GM19395 (cell line): ENCODE results near the gene CPT1A.

Experiments
- ATAC-seq: cut with Tn5 transposase; IDR thresholded peaks from one replicate; pipeline ENCODE4 v1.9.1; 2021; ENCODE audit warnings: mild to moderate bottlenecking, moderate library complexity; ENCODE audit not compliant: unreplicated experiment

Gene CPT1A

GRCh38 chr11:68763181-68763721, 78.5 kb downstream of the CPT1A start:
- no peak for ATAC-seq

DNA sequence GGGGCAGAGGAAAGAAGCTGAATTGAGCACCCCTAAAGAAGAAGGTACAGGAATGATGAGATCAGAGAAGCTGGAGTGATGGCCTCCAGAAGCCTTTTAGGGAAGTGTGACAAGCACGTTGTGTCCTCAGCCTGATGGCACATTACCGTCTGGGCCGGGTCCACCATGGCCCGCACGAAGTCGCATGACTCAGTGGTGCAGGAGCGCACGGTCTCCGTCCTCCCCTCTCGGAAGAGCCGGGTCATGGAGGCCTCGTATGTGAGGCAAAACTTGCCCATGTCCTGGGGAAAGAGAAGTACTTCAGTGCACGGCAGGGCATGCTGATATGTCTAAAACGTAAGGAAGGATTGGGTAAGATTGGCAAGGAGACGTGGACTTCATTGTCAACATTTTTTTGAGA, 79.2 kb downstream of the CPT1A start:
- ATAC-seq: no peak

- no peak for ATAC-seq
These were observed 79.9 kb downstream of the CPT1A start for GRCh38 chr11:68761801-68762200.

- ATAC-seq: no peak
These were observed 81.7 kb downstream of the CPT1A start for GRCh38 chr11:68759991-68760390.

- ATAC-seq: no peak
These were observed 84.0 kb downstream of the CPT1A start for GRCh38 chr11:68757711-68758110.

DNA sequence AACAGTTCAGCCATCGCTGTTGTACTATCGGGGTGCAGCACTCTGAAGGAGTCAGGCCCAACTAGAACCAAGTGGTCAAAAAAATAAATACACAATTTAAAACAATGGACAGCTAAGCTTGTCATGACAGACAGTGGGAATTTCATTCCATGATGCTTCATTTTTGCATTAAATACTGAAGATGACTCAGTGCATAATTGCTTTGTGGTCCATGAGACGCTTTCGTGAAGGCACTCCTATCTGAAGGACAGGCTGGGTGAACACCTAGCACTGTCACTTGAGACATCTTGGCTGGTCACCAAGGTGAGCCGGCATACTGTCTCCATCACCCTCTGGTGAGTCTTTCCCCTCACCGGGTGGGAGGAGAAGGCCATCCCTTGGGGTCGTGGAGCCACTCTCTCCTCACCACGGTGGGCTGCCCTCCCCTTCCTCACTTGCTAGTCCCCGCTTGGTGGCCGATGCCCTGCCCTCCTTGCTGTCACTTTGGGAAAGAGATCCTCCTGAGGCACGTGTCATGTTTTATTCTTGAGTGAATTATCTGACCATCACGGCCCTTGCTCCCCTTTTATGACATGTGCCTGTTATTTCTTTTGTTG, 85.4 kb downstream of the CPT1A start:
- no peak for ATAC-seq

- no peak for ATAC-seq
These were observed 88.4 kb downstream of the CPT1A start for GRCh38 chr11:68753300-68753699.

- no peak for ATAC-seq
These were observed 90.3 kb downstream of the CPT1A start, which contains the start of gene TESMIN for GRCh38 chr11:68751331-68751856. Gene TESMIN (minus strand): TSS chr11:68751520. CDS start chr11:68750660, 860 bp downstream.

- no peak for ATAC-seq
These were observed 90.8 kb downstream of the CPT1A start for GRCh38 chr11:68751004-68751325.

DNA sequence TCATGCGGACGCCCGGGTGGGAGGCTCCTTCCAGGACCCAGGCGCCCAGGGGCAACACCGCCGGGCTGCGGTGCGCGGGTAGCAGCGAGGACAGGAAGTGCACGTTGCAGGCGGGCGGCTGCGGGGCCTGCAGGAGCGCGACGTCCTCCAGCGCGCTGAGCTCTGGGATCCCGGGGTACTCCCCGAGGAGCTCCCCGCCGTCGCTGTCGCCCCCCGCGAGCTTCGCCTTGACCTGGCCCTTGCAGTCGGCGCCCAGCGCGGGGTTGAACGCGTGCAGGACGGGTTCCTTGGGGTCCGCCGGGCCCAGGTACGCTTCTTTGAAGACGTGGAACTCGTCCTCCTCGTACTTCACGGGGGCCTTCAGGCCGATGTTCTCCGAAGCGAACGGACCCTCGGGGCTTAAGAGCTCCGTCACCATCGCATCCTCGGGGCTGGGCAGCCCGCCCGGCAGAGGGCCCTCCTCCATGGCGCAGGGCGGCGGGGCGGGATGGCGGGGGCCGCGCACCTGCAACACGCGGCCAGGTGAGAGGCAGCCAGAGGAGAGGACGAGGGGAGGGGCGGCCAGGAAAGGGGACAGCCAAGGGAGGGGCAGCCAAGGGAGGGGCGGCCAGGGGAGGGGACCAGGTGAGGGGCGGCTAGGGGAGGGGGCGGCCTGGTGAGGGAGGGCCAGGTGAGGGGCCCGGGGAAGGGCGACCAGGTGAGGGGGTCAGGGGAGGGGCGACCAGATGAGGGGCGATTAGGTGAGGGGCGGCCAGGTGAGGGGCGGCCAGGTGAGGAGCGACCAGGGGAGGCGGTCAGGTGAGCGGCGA, 91.3 kb downstream of the CPT1A start:
- no peak for ATAC-seq

- ATAC-seq: no peak
These were observed 92.2 kb downstream of the CPT1A start for GRCh38 chr11:68749229-68750123.

DNA sequence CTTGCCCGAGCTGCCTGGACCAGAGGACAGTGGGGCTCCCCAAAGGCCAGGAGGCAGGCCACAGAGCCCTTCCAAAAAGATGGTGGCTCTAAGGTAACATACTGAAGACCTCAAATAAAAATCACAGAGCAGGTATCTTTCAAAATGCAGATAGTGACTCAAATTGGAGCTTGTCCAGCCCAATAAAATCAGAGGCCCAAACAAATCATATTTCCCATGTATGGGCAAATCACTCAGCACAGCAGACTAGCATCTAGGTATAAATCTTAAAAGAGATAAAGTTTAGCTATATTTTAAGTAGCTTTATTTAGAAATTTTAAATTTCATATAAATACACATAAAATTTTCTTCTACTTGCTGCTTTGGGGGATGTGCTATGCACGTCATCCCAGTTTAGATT, 93.7 kb downstream of the CPT1A start:
- ATAC-seq: no peak

GRCh38 chr11:68743539-68743938, 98.2 kb downstream of the CPT1A start:
- ATAC-seq: no peak

DNA sequence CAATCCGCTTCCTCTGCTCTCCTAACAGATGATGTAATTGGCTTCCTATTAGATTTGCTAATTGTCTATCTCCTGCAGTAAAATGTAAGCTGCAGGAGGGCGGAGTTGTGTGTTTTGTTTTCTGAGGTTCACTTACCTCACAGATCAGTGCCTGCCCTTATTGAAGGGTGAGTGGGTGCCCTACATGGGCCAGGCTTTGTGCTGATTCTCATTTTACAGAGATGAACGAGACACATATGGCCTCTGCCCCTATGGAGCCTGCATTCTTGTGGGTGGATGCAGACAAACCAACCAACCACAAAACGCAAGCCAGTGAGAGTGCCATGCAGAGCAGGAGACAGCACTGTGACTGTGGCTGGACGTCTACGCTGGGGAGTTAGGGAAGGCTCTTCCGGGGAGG, 100.3 kb downstream of the CPT1A start:
- ATAC-seq: no peak

- no peak for ATAC-seq
These were observed 106.1 kb downstream of the CPT1A start for GRCh38 chr11:68735646-68736045.

DNA sequence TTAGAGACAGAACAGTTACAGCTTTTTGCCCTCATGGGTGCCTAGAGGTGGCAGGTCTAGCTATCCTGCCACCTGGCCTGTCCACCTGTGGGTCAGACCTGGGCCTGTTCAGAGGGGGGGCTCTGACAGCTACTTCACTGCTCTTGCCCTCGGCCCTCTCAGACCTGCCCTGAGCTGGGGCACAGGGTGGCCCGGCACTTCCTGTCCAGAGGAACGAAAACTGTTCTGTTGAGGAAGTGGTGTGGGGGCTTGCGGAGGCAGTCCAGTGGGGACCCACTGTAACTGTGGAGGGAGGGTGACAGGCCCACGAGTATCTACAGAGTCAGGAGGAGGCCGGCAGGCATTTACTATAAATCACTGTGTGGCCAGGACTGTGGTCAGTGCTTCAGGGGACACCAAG, 106.6 kb downstream of the CPT1A start:
- ATAC-seq: no peak

- ATAC-seq: no peak
These were observed 107.6 kb downstream of the CPT1A start for GRCh38 chr11:68734111-68734510.

- no peak for ATAC-seq
These were observed 113.9 kb downstream of the CPT1A start for GRCh38 chr11:68727783-68728182.

- no peak for ATAC-seq
These were observed 117.4 kb downstream of the CPT1A start for GRCh38 chr11:68724293-68724692.

- ATAC-seq: no peak
These were observed 119.6 kb downstream of the CPT1A start for GRCh38 chr11:68722143-68722542.

DNA sequence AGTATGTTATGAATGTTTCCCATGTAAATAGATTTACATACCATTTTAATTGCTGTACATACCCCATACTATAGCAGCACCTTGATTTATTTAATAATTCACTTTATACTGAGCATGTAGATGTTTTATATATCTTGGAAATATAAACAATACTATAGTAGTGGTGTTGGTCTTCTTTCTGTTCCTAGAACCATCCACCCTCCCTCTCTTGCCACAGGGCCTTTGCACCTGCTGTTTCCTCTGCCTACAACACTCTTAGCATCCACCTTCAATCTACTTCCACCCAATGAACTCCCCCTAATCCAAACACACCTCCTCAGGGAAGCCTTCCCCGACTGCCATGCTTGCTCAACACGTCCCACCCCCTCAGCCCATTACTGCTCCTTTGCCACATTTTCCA, 120.6 kb downstream of the CPT1A start:
- ATAC-seq: no peak
